NT2/D1 (cell line): ENCODE measurements around the gene NXPE3.

Experiments
- SUZ12 ChIP-seq: IDR thresholded peaks from 2 replicates; pipeline ENCODE4 v1.6.1; 2011; ENCODE audit not compliant: insufficient read length, insufficient read depth; ENCODE audit errors: extremely low read depth
- YY1 ChIP-seq: IDR thresholded peaks from 2 replicates; pipeline ENCODE4 v1.6.1; 2011; ENCODE audit not compliant: insufficient read length, insufficient read depth
- ZNF274 ChIP-seq: IDR thresholded peaks from 2 replicates; pipeline ENCODE4 v1.6.1; 2011; ENCODE audit warnings: mild to moderate bottlenecking, low read depth, low read length

DNA sequence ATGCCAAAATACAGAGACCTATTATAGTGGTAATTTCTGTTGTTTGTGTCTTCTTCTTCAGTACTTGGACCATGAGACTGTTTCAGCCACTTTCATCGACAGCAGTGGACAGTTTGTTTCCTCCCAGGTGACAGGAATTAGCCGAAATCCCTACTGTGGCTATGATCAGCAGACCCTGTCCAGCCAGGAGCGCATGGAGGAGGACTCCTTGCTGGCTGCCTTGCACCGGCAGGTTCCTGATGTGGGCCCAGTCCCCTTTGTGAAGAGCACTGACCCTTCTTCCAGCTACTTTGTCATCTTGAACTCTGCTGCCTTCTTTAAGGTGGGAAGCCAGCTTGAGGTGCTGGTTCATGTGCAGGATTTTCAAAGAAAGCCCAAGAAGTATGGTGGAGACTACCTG is 22.2 kb downstream of the NXPE3 start:
- TF ChIP-seq ZNF274 (no peak), SUZ12 (no peak), YY1 (no peak)
